ENCODE data around the gene C19orf38. TPM values are rescaled to one million over a fixed set of nuclear protein-coding genes. Genes with fewer than 3 reads are reported as not detected.

C19orf38 gene
- total and polyA plus RNA-seq, 9 of the 15 experiments (the other 6 are each of a cell fraction or from before 2014, with no cell fraction given): 0.14 to 0.18 TPM; not detected in 7

- TF ChIP-seq ZNF12 (CRISPR knock-in tag; IDR thresholded peaks at IDR 0.05): no peak
- TF ChIP-seq FOXA1 (IDR thresholded peaks at IDR 0.05; ENCODE audit: borderline replicate concordance): no peak
- TF ChIP-seq PRDM10 (IDR thresholded peaks at IDR 0.05; ENCODE audit: partially characterized antibody): no peak
- TF ChIP-seq ZNF174 (CRISPR knock-in tag; IDR thresholded peaks at IDR 0.05): no peak
- no peak for TF ChIP-seq SLC30A9 (CRISPR knock-in tag; IDR thresholded peaks at IDR 0.05)
- TF ChIP-seq MLX (CRISPR knock-in tag; conservative IDR thresholded peaks at IDR 0.05): 0 out of 4 replicates have a peak, but pooled peaks of 1 of the 2 experiments have one; percentile 33
- no peak for TF ChIP-seq TCFL5 (CRISPR knock-in tag; conservative IDR thresholded peaks at IDR 0.05)
- TF ChIP-seq ELF2 (CRISPR knock-in tag; IDR thresholded peaks at IDR 0.05): no peak; the same call in 1 of the 2 replicates
- peak; percentile 36; the same call in 1 of the 2 replicates for TF ChIP-seq ZBTB2 (IDR thresholded peaks at IDR 0.05)
- 0 out of 2 replicates have a peak, but pooled peaks have one; percentile 10 for TF ChIP-seq ERF (CRISPR knock-in tag; IDR thresholded peaks at IDR 0.05)
- TF ChIP-seq ARID3A (IDR thresholded peaks at IDR 0.05; ENCODE audit: borderline replicate concordance, low read depth, low read length): no peak
- TF ChIP-seq EP400 (IDR thresholded peaks at IDR 0.05): no peak
- TF ChIP-seq MEIS2 (IDR thresholded peaks at IDR 0.05; ENCODE audit: partially characterized antibody): peak; percentile 45
- peak; percentile 9 to 22 (median 20); a peak in 1 of 6 replicates for TF ChIP-seq CTCF (IDR thresholded peaks at IDR 0.05 in 2 of 3, conservative IDR thresholded peaks at IDR 0.05 in 1 of 3; ENCODE audit: insufficient read depth in 2 of 3, low read depth in 1 of 3, low read length in 3 of 3)
- no peak for TF ChIP-seq ATF6 (CRISPR knock-in tag; IDR thresholded peaks at IDR 0.05)
Measured at GRCh38 chr19:10835754-10836478, 12.3 kb upstream of the C19orf38 start, which contains the start of gene TMED1 (continued).

Measured in K562 (cell line).